ENCODE measurements around the gene PSMD11. TPM values are rescaled to one million over a fixed set of nuclear protein-coding genes. Genes with fewer than 3 reads are reported as not detected.

Gene PSMD11
- total and polyA plus RNA-seq, 2 of the 8 experiments (the other 6 are each of a cell fraction or from before 2014, with no cell fraction given) = 68.4 to 171 TPM

- TF ChIP-seq, protein P1, sequence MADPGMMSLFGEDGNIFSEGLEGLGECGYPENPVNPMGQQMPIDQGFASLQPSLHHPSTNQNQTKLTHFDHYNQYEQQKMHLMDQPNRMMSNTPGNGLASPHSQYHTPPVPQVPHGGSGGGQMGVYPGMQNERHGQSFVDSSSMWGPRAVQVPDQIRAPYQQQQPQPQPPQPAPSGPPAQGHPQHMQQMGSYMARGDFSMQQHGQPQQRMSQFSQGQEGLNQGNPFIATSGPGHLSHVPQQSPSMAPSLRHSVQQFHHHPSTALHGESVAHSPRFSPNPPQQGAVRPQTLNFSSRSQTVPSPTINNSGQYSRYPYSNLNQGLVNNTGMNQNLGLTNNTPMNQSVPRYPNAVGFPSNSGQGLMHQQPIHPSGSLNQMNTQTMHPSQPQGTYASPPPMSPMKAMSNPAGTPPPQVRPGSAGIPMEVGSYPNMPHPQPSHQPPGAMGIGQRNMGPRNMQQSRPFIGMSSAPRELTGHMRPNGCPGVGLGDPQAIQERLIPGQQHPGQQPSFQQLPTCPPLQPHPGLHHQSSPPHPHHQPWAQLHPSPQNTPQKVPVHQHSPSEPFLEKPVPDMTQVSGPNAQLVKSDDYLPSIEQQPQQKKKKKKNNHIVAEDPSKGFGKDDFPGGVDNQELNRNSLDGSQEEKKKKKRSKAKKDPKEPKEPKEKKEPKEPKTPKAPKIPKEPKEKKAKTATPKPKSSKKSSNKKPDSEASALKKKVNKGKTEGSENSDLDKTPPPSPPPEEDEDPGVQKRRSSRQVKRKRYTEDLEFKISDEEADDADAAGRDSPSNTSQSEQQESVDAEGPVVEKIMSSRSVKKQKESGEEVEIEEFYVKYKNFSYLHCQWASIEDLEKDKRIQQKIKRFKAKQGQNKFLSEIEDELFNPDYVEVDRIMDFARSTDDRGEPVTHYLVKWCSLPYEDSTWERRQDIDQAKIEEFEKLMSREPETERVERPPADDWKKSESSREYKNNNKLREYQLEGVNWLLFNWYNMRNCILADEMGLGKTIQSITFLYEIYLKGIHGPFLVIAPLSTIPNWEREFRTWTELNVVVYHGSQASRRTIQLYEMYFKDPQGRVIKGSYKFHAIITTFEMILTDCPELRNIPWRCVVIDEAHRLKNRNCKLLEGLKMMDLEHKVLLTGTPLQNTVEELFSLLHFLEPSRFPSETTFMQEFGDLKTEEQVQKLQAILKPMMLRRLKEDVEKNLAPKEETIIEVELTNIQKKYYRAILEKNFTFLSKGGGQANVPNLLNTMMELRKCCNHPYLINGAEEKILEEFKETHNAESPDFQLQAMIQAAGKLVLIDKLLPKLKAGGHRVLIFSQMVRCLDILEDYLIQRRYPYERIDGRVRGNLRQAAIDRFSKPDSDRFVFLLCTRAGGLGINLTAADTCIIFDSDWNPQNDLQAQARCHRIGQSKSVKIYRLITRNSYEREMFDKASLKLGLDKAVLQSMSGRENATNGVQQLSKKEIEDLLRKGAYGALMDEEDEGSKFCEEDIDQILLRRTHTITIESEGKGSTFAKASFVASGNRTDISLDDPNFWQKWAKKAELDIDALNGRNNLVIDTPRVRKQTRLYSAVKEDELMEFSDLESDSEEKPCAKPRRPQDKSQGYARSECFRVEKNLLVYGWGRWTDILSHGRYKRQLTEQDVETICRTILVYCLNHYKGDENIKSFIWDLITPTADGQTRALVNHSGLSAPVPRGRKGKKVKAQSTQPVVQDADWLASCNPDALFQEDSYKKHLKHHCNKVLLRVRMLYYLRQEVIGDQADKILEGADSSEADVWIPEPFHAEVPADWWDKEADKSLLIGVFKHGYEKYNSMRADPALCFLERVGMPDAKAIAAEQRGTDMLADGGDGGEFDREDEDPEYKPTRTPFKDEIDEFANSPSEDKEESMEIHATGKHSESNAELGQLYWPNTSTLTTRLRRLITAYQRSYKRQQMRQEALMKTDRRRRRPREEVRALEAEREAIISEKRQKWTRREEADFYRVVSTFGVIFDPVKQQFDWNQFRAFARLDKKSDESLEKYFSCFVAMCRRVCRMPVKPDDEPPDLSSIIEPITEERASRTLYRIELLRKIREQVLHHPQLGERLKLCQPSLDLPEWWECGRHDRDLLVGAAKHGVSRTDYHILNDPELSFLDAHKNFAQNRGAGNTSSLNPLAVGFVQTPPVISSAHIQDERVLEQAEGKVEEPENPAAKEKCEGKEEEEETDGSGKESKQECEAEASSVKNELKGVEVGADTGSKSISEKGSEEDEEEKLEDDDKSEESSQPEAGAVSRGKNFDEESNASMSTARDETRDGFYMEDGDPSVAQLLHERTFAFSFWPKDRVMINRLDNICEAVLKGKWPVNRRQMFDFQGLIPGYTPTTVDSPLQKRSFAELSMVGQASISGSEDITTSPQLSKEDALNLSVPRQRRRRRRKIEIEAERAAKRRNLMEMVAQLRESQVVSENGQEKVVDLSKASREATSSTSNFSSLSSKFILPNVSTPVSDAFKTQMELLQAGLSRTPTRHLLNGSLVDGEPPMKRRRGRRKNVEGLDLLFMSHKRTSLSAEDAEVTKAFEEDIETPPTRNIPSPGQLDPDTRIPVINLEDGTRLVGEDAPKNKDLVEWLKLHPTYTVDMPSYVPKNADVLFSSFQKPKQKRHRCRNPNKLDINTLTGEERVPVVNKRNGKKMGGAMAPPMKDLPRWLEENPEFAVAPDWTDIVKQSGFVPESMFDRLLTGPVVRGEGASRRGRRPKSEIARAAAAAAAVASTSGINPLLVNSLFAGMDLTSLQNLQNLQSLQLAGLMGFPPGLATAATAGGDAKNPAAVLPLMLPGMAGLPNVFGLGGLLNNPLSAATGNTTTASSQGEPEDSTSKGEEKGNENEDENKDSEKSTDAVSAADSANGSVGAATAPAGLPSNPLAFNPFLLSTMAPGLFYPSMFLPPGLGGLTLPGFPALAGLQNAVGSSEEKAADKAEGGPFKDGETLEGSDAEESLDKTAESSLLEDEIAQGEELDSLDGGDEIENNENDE (IDR thresholded peaks at IDR 0.05; ENCODE audit: insufficient replicate concordance, low read length) = no peak
- TF ChIP-seq EZH2 (IDR thresholded peaks at IDR 0.05; ENCODE audit: low read depth, low read length, severe bottlenecking) (no peak), CEBPB (IDR thresholded peaks at IDR 0.05; ENCODE audit: low read depth, low read length) (no peak), SIX5 (IDR thresholded peaks at IDR 0.05; ENCODE audit: low read depth, low read length) (no peak)
Measured at GRCh38 chr17:32493571-32493970, 49.3 kb downstream of the PSMD11 start (continued).
